ENCODE data around the gene NAV2. TPM values are rescaled to one million over a fixed set of nuclear protein-coding genes. Genes with fewer than 3 reads are reported as not detected.

NAV2 gene
- total RNA-seq, 2 experiments from 2014 or later, result 0.23 to 0.36 TPM

DNA sequence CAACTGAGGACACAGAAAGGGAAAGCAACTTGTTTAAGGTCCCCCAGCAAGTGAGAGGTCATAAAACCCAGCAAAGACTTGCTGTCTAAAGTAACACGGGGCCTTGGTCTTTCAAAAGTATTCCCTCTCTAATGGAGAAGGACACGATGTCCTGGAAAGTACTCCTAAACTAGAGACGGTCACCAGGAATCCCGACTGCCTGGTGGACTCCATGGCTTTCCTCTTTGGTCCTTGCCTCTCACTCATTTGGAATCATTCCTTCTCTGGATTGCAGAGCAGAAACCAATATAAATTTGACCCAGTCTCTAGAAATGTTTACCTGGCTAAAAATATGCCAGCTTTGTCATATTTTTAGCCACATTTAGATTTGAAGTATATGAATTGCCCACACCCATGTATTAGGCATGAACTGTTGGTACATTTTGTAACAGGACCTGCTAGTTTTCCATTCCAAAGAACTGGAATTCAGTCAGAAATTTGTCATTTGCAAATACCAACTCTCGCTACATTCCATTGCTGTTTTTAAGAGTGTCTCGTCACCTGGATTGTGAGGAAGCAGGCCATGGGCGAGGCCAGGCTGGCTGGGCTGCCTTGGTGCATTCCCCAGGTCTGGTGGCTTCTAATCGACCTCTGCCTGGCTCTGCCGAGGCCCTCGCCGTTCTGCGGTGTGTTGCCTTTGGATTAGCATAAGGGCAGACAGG, 12.9 kb downstream of the NAV2 start:
- CTCF ChIA-PET, result interaction anchor here (1.6 to 2.8 kb wide), 2 partner anchors 162 to 171 kb away, joined by 6 to 12 read pairs; no protein-coding TSS in a partner anchor

DNA sequence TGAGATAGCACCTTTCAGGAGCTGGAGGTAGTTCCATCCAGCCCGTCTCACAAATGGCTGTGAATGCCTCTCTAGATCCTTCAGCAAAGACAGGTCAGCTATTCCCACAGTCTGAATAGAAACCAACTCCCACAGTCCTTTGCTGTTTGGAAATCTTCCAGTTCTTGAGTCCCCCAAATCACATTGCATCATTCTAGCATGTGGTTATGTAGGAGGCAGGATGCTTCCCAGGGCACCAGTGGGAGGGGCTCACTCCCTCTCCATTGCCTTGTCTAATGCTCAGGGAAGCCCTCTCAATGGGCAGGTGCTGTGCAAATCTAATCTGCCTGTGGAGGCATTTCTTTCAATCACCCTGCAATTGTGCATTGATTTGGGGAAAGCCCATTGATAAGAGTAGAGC, 14.6 kb downstream of the NAV2 start:
- no peaks in the 10 kb centered on the region for H3K9me3 Mint-ChIP-seq
- H3K27ac Mint-ChIP-seq, result no peak overlapping the region
- CTCF ChIA-PET, result interaction anchor here (0.9 kb wide), 1 partner anchor 162 kb away, joined by 3 read pairs; no protein-coding TSS in a partner anchor
- H3K36me3 Mint-ChIP-seq (ENCODE audit: low read depth), result no peaks in the 10 kb centered on the region
- TF ChIP-seq, protein P1, sequence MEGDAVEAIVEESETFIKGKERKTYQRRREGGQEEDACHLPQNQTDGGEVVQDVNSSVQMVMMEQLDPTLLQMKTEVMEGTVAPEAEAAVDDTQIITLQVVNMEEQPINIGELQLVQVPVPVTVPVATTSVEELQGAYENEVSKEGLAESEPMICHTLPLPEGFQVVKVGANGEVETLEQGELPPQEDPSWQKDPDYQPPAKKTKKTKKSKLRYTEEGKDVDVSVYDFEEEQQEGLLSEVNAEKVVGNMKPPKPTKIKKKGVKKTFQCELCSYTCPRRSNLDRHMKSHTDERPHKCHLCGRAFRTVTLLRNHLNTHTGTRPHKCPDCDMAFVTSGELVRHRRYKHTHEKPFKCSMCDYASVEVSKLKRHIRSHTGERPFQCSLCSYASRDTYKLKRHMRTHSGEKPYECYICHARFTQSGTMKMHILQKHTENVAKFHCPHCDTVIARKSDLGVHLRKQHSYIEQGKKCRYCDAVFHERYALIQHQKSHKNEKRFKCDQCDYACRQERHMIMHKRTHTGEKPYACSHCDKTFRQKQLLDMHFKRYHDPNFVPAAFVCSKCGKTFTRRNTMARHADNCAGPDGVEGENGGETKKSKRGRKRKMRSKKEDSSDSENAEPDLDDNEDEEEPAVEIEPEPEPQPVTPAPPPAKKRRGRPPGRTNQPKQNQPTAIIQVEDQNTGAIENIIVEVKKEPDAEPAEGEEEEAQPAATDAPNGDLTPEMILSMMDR (IDR thresholded peaks at IDR 0.05), result no peak
- intact Hi-C loops (cut with micrococcal nuclease), result no loop called here
- DNase-seq (no peak), ATAC-seq (no peak)
- POLR2A ChIA-PET, result interaction anchor here (0.6 kb wide), 1 partner anchor 12 kb away, joined by 3 read pairs; no protein-coding TSS in a partner anchor
- H3K4me3 Mint-ChIP-seq, result no peak overlapping the region
- peaks cover 23% of the 10 kb centered on the region for H3K4me1 Mint-ChIP-seq (ENCODE audit: low read depth)
- H3K27me3 Mint-ChIP-seq, result no peaks in the 10 kb centered on the region

More for the DNA sequence above, 12.9 kb downstream of the NAV2 start:
- H3K27me3 Mint-ChIP-seq, result no peaks in the 10 kb centered on the region
- POLR2A ChIA-PET, result no interaction called here
- TF ChIP-seq, protein P1 (IDR thresholded peaks at IDR 0.05), result no peak
- intact Hi-C loops (cut with micrococcal nuclease), result no loop called here
- H3K4me3 Mint-ChIP-seq, result no peak overlapping the region
- no peaks in the 10 kb centered on the region for H3K36me3 Mint-ChIP-seq (ENCODE audit: low read depth)
- ATAC-seq (no peak), DNase-seq (no peak)
- no peaks in the 10 kb centered on the region for H3K9me3 Mint-ChIP-seq
- no peak overlapping the region for H3K27ac Mint-ChIP-seq
- H3K4me1 Mint-ChIP-seq (ENCODE audit: low read depth), result peaks cover 23% of the 10 kb centered on the region

DNA sequence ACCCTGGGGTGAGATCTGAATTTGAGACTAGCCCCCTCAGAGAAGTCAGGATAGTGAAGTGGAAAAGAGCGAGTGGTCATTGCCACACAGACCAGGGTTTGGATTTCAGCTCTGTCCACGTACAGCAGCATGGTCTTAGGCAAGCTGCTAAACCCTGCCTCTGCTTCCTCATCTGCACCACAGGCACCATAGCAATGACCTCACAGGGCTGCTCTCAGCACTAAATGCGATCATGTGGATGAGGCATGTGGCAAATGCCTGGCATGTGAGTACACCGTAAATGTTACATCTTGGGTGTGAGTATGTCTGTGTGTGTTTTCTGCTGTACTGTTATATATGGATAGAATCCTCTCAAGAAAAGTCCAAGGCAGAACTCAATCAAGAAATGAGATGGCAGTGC, 15.8 kb downstream of the NAV2 start:
- Mint-ChIP-seq H3K4me3 (no peak overlapping the region), H3K36me3 (ENCODE audit: low read depth) (no peaks in the 10 kb centered on the region), H3K27me3 (no peaks in the 10 kb centered on the region), H3K9me3 (no peaks in the 10 kb centered on the region), H3K27ac (no peak overlapping the region), H3K4me1 (ENCODE audit: low read depth) (peaks cover 13% of the 10 kb centered on the region)
- TF ChIP-seq, protein P1 (IDR thresholded peaks at IDR 0.05), result no peak
- POLR2A ChIA-PET, result no interaction called here
- CTCF ChIA-PET, result no interaction called here
- ATAC-seq (no peak), DNase-seq (no peak)
- intact Hi-C loops (cut with micrococcal nuclease), result no loop called here

DNA sequence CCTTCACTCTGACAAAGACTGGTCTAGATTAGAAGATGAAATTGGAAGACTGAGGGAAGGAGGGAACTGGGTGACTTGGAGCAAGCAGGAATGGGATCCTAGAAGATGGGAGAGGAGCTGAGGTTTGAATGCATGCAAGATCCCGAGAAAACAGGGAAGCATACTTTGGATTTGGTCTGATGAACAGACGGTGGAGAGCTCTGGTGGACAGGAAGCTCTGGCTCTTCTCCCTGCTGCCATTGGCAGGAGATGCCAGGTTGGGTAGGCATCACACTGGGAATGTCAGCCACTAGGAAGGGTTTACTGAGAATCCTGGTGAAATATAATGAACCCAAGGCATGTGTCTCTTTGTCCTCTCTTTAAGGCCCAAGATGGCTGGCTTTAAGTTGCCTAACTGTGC, 16.5 kb downstream of the NAV2 start:
- H3K36me3 Mint-ChIP-seq (ENCODE audit: low read depth), result no peaks in the 10 kb centered on the region
- TF ChIP-seq, protein P1 (IDR thresholded peaks at IDR 0.05), result no peak
- no peaks in the 10 kb centered on the region for H3K9me3 Mint-ChIP-seq
- no peak overlapping the region for H3K27ac Mint-ChIP-seq
- POLR2A ChIA-PET, result no interaction called here
- intact Hi-C loops (cut with micrococcal nuclease), result no loop called here
- CTCF ChIA-PET, result no interaction called here
- no peak for DNase-seq
- H3K4me1 Mint-ChIP-seq (ENCODE audit: low read depth), result peaks cover 6% of the 10 kb centered on the region
- H3K27me3 Mint-ChIP-seq, result no peaks in the 10 kb centered on the region
- ATAC-seq, result no peak
- no peak overlapping the region for H3K4me3 Mint-ChIP-seq

DNA sequence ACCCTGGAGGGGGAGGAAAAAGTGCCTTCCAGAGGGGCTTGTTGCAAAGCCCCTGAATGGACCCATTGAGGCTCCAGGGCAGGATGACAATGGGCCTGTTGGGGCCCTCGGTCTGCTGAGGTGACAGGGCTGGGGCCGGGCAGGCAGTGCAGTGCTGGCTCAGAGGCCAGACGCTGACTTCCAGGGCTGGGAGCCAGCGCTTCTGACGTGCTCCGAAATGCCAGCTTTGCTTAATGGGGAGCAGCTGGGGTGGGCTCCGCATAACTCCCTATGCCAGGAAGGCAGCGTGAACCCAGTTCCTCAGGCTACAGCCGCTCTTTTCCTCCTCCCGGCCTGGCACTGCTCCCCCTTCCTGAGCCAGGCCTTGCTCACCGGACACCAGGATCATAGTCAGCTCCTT, 17.7 kb downstream of the NAV2 start:
- no peak overlapping the region for H3K4me3 Mint-ChIP-seq
- ChIA-PET POLR2A (interaction anchor here (0.6 kb wide), 1 partner anchor 991 kb away, joined by 3 read pairs; no protein-coding TSS in a partner anchor), CTCF (no interaction called here)
- H3K36me3 Mint-ChIP-seq (ENCODE audit: low read depth), result no peaks in the 10 kb centered on the region
- H3K27ac Mint-ChIP-seq, result no peak overlapping the region
- no peak for DNase-seq
- no peak for ATAC-seq
- intact Hi-C loops (cut with micrococcal nuclease), result no loop called here
- H3K27me3 Mint-ChIP-seq, result no peaks in the 10 kb centered on the region
- TF ChIP-seq, protein P1 (IDR thresholded peaks at IDR 0.05), result no peak
- no peaks in the 10 kb centered on the region for H3K4me1 Mint-ChIP-seq (ENCODE audit: low read depth)
- H3K9me3 Mint-ChIP-seq, result no peaks in the 10 kb centered on the region
